Measurements from ENCODE around the gene TIMM29. TPM values are rescaled to one million over a fixed set of nuclear protein-coding genes. Genes with fewer than 3 reads are reported as not detected.
A peak's percentile ranks its signal among the peaks of the same experiment; 100 is the strongest.

Gene TIMM29
- total and polyA plus RNA-seq, 2 of the 13 experiments (the other 11 are each of a cell fraction or from before 2014, with no cell fraction given): 7.1 to 33.8 TPM

DNA sequence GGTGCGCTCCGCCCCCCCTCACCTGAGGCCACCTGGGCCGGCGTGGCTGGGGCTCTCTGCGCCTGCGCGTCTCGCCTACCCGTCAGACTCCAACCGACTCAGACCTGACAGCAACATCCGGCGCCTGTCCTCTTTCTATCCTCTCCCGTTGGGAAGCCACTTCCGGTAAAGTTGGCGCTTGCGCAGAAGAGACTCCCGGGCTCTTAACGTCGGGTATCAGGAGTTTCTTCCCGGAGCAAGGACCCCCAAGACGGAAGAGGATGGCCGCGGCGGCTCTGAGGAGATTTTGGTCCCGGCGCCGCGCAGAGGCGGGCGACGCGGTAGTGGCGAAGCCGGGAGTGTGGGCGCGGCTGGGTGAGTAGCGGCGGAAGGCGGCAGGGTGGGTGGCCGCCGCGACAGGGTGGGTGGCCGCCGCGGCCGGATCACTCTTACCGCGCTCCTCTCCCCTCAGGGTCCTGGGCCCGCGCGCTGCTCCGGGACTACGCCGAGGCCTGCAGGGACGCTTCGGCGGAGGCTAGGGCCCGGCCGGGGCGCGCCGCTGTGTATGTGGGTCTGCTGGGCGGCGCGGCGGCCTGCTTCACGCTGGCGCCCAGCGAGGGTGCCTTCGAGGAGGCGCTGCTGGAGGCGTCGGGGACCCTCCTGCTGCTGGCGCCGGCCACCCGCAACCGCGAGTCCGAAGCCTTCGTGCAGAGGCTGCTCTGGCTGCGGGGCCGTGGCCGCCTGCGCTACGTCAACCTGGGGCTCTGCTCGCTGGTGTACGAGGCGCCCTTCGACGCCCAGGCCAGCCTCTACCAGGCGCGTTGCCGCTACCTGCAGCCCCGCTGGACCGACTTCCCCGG is at the start of gene TIMM29, which contains the start of gene YIPF2 (continued):
- TF ChIP-seq SP140L (CRISPR knock-in tag; IDR thresholded peaks at IDR 0.05; ENCODE audit: borderline replicate concordance): peak; percentile 89; the same call in 1 of the 2 replicates
- TF ChIP-seq KLF15 (CRISPR knock-in tag; IDR thresholded peaks at IDR 0.05; ENCODE audit: borderline replicate concordance): 0 out of 2 replicates have a peak, but pooled peaks have one; percentile 18
- TF ChIP-seq ZNF564 (CRISPR knock-in tag; IDR thresholded peaks at IDR 0.05): 0 out of 2 replicates have a peak, but pooled peaks have one; percentile 27
- TF ChIP-seq ZFP41 (CRISPR knock-in tag; IDR thresholded peaks at IDR 0.05; ENCODE audit: borderline replicate concordance): 0 out of 2 replicates have a peak, but pooled peaks have one; percentile 35
- TF ChIP-seq ZNF326 (CRISPR knock-in tag; IDR thresholded peaks at IDR 0.05; ENCODE audit: borderline replicate concordance): no peak
- no peak for TF ChIP-seq ZNF121 (CRISPR knock-in tag; IDR thresholded peaks at IDR 0.05)
- peak; percentile 83; the same call in 1 of the 2 replicates for TF ChIP-seq ZNF510 (CRISPR knock-in tag; IDR thresholded peaks at IDR 0.05; ENCODE audit: low read depth)
- peak; percentile 32; the same call in 1 of the 2 replicates for TF ChIP-seq ZNF607 (CRISPR knock-in tag; IDR thresholded peaks at IDR 0.05; ENCODE audit: borderline replicate concordance)
- TF ChIP-seq, protein P1, sequence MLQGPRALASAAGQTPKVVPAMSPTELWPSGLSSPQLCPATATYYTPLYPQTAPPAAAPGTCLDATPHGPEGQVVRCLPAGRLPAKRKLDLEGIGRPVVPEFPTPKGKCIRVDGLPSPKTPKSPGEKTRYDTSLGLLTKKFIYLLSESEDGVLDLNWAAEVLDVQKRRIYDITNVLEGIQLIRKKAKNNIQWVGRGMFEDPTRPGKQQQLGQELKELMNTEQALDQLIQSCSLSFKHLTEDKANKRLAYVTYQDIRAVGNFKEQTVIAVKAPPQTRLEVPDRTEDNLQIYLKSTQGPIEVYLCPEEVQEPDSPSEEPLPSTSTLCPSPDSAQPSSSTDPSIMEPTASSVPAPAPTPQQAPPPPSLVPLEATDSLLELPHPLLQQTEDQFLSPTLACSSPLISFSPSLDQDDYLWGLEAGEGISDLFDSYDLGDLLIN (CRISPR knock-in tag; IDR thresholded peaks at IDR 0.05; ENCODE audit: borderline replicate concordance): no peak
- TF ChIP-seq, protein P2, sequence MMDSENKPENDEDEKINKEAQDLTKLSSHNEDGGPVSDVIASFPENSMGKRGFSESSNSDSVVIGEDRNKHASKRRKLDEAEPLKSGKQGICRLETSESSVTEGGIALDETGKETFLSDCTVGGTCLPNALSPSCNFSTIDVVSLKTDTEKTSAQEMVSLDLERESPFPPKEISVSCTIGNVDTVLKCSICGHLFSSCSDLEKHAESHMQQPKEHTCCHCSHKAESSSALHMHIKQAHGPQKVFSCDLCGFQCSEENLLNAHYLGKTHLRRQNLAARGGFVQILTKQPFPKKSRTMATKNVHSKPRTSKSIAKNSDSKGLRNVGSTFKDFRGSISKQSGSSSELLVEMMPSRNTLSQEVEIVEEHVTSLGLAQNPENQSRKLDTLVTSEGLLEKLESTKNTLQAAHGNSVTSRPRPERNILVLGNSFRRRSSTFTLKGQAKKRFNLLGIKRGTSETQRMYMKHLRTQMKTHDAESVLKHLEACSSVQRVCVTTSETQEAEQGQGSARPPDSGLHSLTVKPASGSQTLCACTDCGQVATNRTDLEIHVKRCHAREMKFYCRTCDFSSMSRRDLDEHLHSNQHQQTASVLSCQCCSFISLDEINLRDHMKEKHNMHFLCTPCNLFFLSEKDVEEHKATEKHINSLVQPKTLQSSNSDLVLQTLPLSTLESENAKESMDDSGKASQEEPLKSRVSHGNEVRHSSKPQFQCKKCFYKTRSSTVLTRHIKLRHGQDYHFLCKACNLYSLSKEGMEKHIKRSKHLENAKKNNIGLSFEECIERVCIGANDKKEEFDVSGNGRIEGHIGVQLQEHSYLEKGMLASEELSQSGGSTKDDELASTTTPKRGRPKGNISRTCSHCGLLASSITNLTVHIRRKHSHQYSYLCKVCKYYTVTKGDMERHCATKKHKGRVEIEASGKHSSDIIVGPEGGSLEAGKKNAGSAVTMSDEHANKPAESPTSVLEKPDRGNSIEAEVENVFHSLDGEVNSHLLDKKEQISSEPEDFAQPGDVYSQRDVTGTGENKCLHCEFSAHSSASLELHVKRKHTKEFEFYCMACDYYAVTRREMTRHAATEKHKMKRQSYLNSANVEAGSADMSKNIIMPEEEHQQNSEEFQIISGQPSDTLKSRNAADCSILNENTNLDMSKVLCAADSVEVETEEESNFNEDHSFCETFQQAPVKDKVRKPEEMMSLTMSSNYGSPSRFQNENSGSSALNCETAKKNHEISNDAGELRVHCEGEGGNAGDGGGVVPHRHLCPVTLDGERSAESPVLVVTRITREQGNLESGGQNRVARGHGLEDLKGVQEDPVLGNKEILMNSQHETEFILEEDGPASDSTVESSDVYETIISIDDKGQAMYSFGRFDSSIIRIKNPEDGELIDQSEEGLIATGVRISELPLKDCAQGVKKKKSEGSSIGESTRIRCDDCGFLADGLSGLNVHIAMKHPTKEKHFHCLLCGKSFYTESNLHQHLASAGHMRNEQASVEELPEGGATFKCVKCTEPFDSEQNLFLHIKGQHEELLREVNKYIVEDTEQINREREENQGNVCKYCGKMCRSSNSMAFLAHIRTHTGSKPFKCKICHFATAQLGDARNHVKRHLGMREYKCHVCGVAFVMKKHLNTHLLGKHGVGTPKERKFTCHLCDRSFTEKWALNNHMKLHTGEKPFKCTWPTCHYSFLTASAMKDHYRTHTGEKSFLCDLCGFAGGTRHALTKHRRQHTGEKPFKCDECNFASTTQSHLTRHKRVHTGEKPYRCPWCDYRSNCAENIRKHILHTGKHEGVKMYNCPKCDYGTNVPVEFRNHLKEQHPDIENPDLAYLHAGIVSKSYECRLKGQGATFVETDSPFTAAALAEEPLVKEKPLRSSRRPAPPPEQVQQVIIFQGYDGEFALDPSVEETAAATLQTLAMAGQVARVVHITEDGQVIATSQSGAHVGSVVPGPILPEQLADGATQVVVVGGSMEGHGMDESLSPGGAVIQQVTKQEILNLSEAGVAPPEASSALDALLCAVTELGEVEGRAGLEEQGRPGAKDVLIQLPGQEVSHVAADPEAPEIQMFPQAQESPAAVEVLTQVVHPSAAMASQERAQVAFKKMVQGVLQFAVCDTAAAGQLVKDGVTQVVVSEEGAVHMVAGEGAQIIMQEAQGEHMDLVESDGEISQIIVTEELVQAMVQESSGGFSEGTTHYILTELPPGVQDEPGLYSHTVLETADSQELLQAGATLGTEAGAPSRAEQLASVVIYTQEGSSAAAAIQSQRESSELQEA (CRISPR knock-in tag; IDR thresholded peaks at IDR 0.05; ENCODE audit: not compliant biosample characterization): no peak
- TF ChIP-seq ZNF496 (CRISPR knock-in tag; IDR thresholded peaks at IDR 0.05; ENCODE audit: insufficient replicate concordance): no peak
- no peak for TF ChIP-seq ZNF703 (CRISPR knock-in tag; IDR thresholded peaks at IDR 0.05; ENCODE audit: borderline replicate concordance)
- TF ChIP-seq ZNF652 (CRISPR knock-in tag; IDR thresholded peaks at IDR 0.05; ENCODE audit: borderline replicate concordance, low read depth): no peak
- TF ChIP-seq RORA (CRISPR knock-in tag; IDR thresholded peaks at IDR 0.05): no peak
- TF ChIP-seq SSRP1 (CRISPR knock-in tag; IDR thresholded peaks at IDR 0.05): no peak
- TF ChIP-seq SNRNP70 (IDR thresholded peaks at IDR 0.05; ENCODE audit: low read depth, low read length): no peak
- no peak for TF ChIP-seq SNAI1 (CRISPR knock-in tag; IDR thresholded peaks at IDR 0.05; ENCODE audit: borderline replicate concordance)
- no peak for TF ChIP-seq JUND (CRISPR knock-in tag; IDR thresholded peaks at IDR 0.05)
- no peak for TF ChIP-seq ZNF615 (CRISPR knock-in tag; IDR thresholded peaks at IDR 0.05; ENCODE audit: borderline replicate concordance)
- no peak for TF ChIP-seq ZNF337 (CRISPR knock-in tag; IDR thresholded peaks at IDR 0.05; ENCODE audit: borderline replicate concordance, low read depth)

Measured in HepG2 (cell line).